ENCODE measurements around the gene PRUNE2. TPM values are rescaled to one million over a fixed set of nuclear protein-coding genes. Genes with fewer than 3 reads are reported as not detected.
A peak's percentile ranks its signal among the peaks of the same experiment; 100 is the strongest.
"Not testable (repeated sequence)": the region's sequence is repeated elsewhere in the genome, so short reads cannot be mapped to it uniquely, and the experiment has no call there.

Gene PRUNE2
- total RNA-seq, 4 donors from 2014 or later: 15.6 to 37.8 (median 26.1) TPM

GRCh38 chr9:76665966-76666365 is 239.9 kb downstream of the PRUNE2 start:
- not testable (repeated sequence) for H3K4me1 ChIP-seq, H3K27ac ChIP-seq, H3K36me3 ChIP-seq, H3K9me3 ChIP-seq, H3K4me3 ChIP-seq, H3K27me3 ChIP-seq
- TF ChIP-seq CTCF (IDR thresholded peaks at IDR 0.05): peak in 4 of 6 experiments; percentile 20 to 48 (median 32)
- DNase-seq: peak in 1 of 3 donors; percentile 62

GRCh38 chr9:76665458-76665857 is 240.5 kb downstream of the PRUNE2 start:
- no peaks in the 10 kb centered on the region for H3K9me3 ChIP-seq
- TF ChIP-seq CTCF (IDR thresholded peaks at IDR 0.05) (no peak), POLR2A (IDR thresholded peaks at IDR 0.05) (no peak)
- no peak overlapping the region for H3K4me3 ChIP-seq
- H3K27me3 ChIP-seq: no peaks in the 10 kb centered on the region
- no peak for DNase-seq
- no peaks in the 10 kb centered on the region for H3K4me1 ChIP-seq
- H3K36me3 ChIP-seq: no peaks in the 10 kb centered on the region
- no peak overlapping the region for H3K27ac ChIP-seq

GRCh38 chr9:76664120-76664519 is 241.8 kb downstream of the PRUNE2 start:
- H3K27ac ChIP-seq: no peak overlapping the region
- TF ChIP-seq POLR2A (IDR thresholded peaks at IDR 0.05) (no peak), CTCF (IDR thresholded peaks at IDR 0.05) (no peak)
- H3K9me3 ChIP-seq: no peaks in the 10 kb centered on the region
- H3K27me3 ChIP-seq: no peaks in the 10 kb centered on the region
- H3K4me1 ChIP-seq: no peaks in the 10 kb centered on the region
- no peaks in the 10 kb centered on the region for H3K36me3 ChIP-seq
- no peak overlapping the region for H3K4me3 ChIP-seq
- DNase-seq: no peak

GRCh38 chr9:76662476-76663281 is 243.2 kb downstream of the PRUNE2 start:
- Histone ChIP-seq H3K4me1 (no peaks in the 10 kb centered on the region), H3K9me3 (no peaks in the 10 kb centered on the region), H3K4me3 (no peak overlapping the region), H3K27ac (no peak overlapping the region), H3K36me3 (no peaks in the 10 kb centered on the region), H3K27me3 (no peaks in the 10 kb centered on the region)
- TF ChIP-seq POLR2A (IDR thresholded peaks at IDR 0.05) (no peak), CTCF (IDR thresholded peaks at IDR 0.05) (peak in 2 of 6 experiments; percentile 14 to 29)
- no peak for DNase-seq

GRCh38 chr9:76658510-76659231 is 247.2 kb downstream of the PRUNE2 start:
- Histone ChIP-seq H3K9me3 (no peaks in the 10 kb centered on the region), H3K27me3 (no peaks in the 10 kb centered on the region), H3K4me3 (no peak overlapping the region), H3K36me3 (no peaks in the 10 kb centered on the region), H3K4me1 (no peaks in the 10 kb centered on the region), H3K27ac (no peak overlapping the region)
- DNase-seq: no peak
- peak in 5 of 6 experiments; percentile 16 to 94 (median 89) for TF ChIP-seq CTCF (IDR thresholded peaks at IDR 0.05)
- TF ChIP-seq POLR2A (IDR thresholded peaks at IDR 0.05): no peak

All from Peyer's patch (tissue), 4 donors.